ENCODE measurements around the gene SPRY1.

Gene SPRY1

GRCh38 chr4:123405267-123405865 lies 8.8 kb downstream of the SPRY1 start:
- in situ Hi-C loops (cut with MboI; ENCODE audit: low sequenced_read_pairs): no loop called here

- in situ Hi-C loops (cut with MboI; ENCODE audit: low sequenced_read_pairs): no loop called here
Observed at GRCh38 chr4:123406872-123407271, 10.3 kb downstream of the SPRY1 start.

GRCh38 chr4:123408471-123409084 lies 12.0 kb downstream of the SPRY1 start:
- in situ Hi-C loops (cut with MboI; ENCODE audit: low sequenced_read_pairs): no loop called here

GRCh38 chr4:123409334-123409733 lies 12.7 kb downstream of the SPRY1 start:
- in situ Hi-C loops (cut with MboI; ENCODE audit: low sequenced_read_pairs): no loop called here

- in situ Hi-C loops (cut with MboI; ENCODE audit: low sequenced_read_pairs): no loop called here
Observed at GRCh38 chr4:123411514-123411913, 14.9 kb downstream of the SPRY1 start.

GRCh38 chr4:123412091-123412505 lies 15.5 kb downstream of the SPRY1 start:
- in situ Hi-C loops (cut with MboI; ENCODE audit: low sequenced_read_pairs): no loop called here

GRCh38 chr4:123412700-123413512 lies 16.3 kb downstream of the SPRY1 start:
- in situ Hi-C loops (cut with MboI; ENCODE audit: low sequenced_read_pairs): no loop called here

GRCh38 chr4:123415576-123415975 lies 19.0 kb downstream of the SPRY1 start:
- in situ Hi-C loops (cut with MboI; ENCODE audit: low sequenced_read_pairs): no loop called here

- in situ Hi-C loops (cut with MboI; ENCODE audit: low sequenced_read_pairs): no loop called here
Observed at GRCh38 chr4:123415977-123416376, 19.4 kb downstream of the SPRY1 start.

GRCh38 chr4:123417813-123418212 lies 21.2 kb downstream of the SPRY1 start:
- in situ Hi-C loops (cut with MboI; ENCODE audit: low sequenced_read_pairs): no loop called here

GRCh38 chr4:123418351-123418931 lies 21.8 kb downstream of the SPRY1 start:
- in situ Hi-C loops (cut with MboI; ENCODE audit: low sequenced_read_pairs): no loop called here

- in situ Hi-C loops (cut with MboI; ENCODE audit: low sequenced_read_pairs): no loop called here
Observed at GRCh38 chr4:123419885-123420755, 23.5 kb downstream of the SPRY1 start.

GRCh38 chr4:123421227-123421936 lies 24.8 kb downstream of the SPRY1 start:
- in situ Hi-C loops (cut with MboI; ENCODE audit: low sequenced_read_pairs): no loop called here

GRCh38 chr4:123421937-123422781 lies 25.6 kb downstream of the SPRY1 start:
- in situ Hi-C loops (cut with MboI; ENCODE audit: low sequenced_read_pairs): no loop called here

- in situ Hi-C loops (cut with MboI; ENCODE audit: low sequenced_read_pairs): no loop called here
Observed at GRCh38 chr4:123423819-123424218, 27.2 kb downstream of the SPRY1 start.

- in situ Hi-C loops (cut with MboI; ENCODE audit: low sequenced_read_pairs): no loop called here
Observed at GRCh38 chr4:123427951-123428350, 31.4 kb downstream of the SPRY1 start.

- in situ Hi-C loops (cut with MboI; ENCODE audit: low sequenced_read_pairs): no loop called here
Observed at GRCh38 chr4:123430031-123430430, 33.4 kb downstream of the SPRY1 start.

- in situ Hi-C loops (cut with MboI; ENCODE audit: low sequenced_read_pairs): no loop called here
Observed at GRCh38 chr4:123430501-123430900, 33.9 kb downstream of the SPRY1 start.

GRCh38 chr4:123433573-123433972 lies 37.0 kb downstream of the SPRY1 start:
- in situ Hi-C loops (cut with MboI; ENCODE audit: low sequenced_read_pairs): no loop called here

All from HL-60/S4 (cell line).